ENCODE data around the gene TBC1D9B.

Gene TBC1D9B

GRCh38 chr5:179907556-179908324, at the start of gene TBC1D9B:
Gene TBC1D9B, minus strand, starts transcription at chr5:179907897. Its CDS starts 76 bp downstream, at chr5:179907821.
- DNase-seq (ENCODE audit: low read depth in 2 of 2, low spot score in 1 of 2): peak; percentile 12 to 38

- no peak for DNase-seq (ENCODE audit: low read depth in 2 of 2, low spot score in 1 of 2)
These were observed 47.9 kb upstream of the TBC1D9B start for GRCh38 chr5:179955630-179956029.

DNA sequence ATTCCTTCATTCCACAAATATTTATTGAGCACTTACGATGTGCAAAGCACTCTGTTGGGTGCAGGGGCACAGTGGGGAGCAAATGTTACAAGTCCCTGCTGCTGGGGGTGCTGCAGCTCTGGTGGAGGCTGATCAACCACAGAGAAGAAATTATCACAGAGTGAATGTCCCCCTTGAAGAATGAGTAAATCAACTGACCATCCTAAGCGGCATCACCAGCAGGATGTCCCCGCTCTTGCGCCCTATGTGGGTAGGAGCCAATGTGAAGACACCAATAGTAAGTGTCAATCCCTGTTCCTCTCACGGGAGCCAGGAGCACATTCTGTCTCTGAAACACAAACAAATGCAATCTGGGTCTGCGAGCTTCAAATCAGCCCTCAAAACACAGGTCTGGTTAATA, 47.4 kb upstream of the TBC1D9B start:
- DNase-seq (ENCODE audit: low read depth in 2 of 2, low spot score in 1 of 2): no peak

- DNase-seq (ENCODE audit: low read depth in 2 of 2, low spot score in 1 of 2): no peak
These were observed 46.7 kb upstream of the TBC1D9B start for GRCh38 chr5:179954434-179954833.

DNA sequence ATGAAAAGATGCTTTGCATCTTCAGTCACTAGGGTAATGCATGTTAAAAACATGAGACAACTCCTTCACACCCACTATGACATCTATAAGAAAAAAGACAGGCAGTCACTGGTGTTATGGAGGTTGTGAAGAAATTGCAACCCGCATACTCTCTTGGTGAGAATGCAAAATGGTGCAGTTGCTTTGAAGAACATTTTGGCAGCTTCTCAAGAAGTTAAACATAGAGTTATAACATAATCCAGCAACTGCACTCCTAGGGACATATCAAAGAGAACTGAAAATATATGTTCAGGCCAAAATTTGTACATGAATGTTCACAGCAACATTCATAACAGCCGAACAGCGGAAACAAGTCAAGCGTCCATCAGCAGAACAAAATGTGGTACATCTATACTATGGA, 46.3 kb upstream of the TBC1D9B start:
- no peak for DNase-seq (ENCODE audit: low read depth in 2 of 2, low spot score in 1 of 2)

DNA sequence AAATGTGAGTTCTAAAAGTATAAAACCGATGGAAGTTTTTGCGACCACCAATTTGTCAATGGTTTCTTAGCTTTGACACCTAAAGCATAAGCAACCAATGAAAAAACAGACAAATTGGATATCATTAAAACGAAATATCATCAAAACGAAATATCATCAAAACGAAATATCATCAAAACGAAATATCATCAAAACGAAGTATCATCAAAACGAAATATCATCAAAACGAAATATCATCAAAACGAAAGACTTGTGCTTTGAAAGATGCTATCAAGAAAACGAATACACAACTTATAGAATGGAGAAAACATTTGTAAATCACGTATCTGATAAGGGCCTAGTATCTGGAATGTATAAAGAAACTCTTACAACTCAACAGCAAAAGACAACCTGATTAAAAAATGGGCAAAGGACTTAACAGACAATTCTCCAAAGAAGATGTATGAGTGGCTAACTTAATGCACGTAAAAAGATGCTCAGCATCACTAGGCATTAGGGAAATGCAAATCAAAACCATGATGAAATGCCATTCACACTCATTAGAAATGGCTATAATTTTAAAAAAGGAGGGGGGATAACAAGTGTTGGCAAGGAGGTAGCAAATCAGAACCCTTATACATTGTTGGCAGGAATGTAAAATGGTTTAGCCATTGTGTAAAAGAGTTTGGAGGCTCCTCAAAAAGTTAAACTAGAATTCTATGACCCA, 29.4 kb upstream of the TBC1D9B start:
- no peak for DNase-seq (ENCODE audit: low read depth in 2 of 2, low spot score in 1 of 2)

DNA sequence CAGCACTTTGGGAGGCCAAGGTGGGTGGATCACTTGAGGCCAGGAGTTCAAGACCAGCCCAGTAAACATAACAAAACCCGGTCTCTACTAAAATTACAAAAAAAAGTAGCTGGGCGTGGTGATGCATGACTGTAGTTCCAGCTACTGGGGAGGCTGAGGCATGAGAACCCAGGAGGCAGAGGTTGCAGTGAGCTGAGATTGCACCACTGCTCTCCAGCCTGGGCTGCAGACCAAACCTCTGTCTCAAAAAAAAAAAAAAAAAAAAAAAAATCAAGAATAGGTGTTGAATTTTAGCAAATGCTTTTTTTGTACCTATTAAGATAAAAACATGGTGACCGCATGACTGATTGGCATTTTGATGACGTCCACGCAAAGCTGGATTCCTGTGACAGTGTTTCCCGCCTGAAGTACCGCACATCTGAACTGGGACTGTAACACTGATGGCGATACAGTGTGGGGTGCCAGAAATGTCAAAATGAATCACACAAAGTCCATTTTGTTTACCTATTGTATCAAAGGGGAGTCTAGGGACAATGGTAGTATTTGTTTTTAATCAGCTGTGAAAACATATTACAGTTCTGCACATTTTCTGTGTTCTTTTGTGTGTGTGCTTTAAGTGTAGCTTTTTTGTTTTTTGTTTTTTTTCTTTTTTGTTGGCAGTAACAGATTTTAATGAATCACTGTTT, 23.2 kb upstream of the TBC1D9B start:
- no peak for DNase-seq (ENCODE audit: low read depth in 2 of 2, low spot score in 1 of 2)

DNA sequence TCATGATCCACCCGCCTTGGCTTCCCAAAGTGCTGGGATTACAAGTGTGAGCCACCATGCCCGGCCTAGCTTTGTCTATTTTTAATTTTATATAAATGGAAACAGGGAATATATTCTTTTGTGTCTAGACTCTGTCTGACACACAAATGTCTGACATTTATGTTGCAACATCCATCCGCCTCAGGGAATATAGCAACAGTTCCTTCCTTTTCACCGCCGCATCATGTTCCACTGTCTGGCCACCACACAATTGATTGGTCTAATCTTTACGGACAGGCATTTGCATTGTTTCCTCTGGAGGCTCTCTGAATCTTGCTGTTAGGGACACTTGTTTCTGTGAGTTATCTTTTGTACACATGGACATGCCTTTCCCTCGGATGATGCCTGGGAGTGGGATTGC, 20.1 kb upstream of the TBC1D9B start:
- DNase-seq (ENCODE audit: low read depth in 2 of 2, low spot score in 1 of 2): no peak

DNA sequence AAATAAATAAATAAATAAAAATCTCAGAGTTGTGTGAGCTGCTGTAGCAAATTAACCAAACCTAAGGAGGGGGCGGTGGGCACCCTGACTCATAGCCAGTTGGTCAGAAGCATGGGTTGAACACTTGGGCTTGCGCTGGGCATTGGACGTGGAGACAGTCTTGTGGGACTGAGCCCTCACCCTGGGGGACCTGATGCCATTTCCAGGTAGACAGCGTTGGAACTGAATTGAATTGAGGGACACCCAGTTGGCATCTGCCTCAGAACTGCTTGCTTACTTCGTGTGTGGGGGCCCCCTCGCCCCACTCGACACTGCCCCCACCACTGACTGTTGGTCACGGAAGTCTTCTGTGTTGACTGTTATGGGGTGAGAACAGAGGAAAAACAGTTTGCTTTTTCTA, 19.0 kb upstream of the TBC1D9B start:
- no peak for DNase-seq (ENCODE audit: low read depth in 2 of 2, low spot score in 1 of 2)

DNA sequence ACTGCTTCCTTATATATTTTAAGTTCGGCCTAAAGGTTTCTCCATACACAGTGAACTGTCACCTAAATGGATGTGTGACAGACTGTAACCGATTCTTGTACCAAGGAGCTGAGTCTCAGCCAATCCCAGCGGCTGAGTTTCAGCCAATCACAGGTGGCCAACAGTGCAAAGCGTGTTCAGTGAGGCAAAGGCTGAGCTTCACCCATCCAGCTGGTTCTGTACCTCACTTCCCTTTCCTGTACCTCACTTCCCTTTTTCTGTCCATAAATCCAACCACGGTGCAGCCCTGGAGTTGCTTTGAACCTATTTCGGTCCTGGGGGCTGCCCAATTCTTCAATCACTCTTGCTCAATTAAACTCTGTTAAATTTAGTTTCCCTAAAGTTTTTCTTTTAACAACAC, 15.7 kb upstream of the TBC1D9B start:
- DNase-seq (ENCODE audit: low read depth in 2 of 2, low spot score in 1 of 2): no peak

DNA sequence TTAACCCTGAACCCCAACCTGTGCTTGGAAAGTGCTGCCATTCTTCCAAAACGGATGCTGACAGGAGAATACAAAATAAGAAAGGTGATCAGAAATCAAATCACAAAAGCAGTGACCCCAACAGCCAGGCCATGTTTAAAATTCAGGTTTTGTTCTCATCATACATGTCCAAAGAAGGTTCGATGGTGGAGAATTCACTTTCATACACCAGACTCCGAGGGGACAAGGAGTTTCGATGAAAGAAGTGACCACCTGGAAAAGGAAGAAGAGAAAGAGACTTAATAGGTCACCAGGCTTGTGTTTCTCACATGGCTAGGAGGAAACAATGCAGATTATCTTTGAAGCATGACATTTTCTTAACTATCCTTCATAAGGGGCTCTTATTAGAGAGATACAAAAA, 12.5 kb upstream of the TBC1D9B start:
- no peak for DNase-seq (ENCODE audit: low read depth in 2 of 2, low spot score in 1 of 2)

- no peak for DNase-seq (ENCODE audit: low read depth in 2 of 2, low spot score in 1 of 2)
These were observed 11.9 kb upstream of the TBC1D9B start for GRCh38 chr5:179919487-179920060.

DNA sequence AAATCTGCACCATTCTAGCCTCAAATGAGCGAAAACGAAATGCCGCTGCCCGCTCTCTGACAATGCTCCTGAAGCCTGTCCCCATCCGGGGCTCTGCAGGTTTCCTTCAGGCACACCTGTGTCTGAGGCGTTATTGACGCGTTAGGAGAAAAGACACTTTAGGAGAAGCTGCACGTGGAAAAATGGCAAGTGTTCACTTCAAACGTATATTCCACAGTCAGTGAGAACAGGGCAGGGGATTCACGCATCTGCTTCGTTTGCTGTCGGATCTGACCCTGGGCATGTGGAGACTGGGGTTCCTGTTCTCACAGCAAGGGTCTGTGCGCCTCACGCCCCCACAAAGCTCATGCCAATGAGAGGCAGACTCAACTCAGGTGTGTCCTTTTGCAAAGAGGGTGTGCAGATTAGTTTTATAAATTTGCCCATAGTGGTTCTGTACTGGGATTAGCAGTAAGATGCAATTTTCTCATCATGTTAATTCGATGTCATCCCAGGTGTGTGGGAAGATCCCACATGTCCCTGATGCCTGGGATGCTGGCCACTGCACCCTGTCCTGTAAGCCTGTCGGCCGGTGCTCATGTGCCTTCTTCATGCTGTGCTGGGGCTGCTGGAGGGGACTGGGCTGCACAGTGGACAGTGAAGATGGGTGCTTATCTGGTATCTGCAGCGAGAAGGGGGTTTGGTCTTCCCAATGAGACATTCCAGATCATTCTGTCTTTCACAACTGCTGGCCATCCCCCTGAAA, 11.2 kb upstream of the TBC1D9B start:
- DNase-seq (ENCODE audit: low read depth in 2 of 2, low spot score in 1 of 2): no peak

DNA sequence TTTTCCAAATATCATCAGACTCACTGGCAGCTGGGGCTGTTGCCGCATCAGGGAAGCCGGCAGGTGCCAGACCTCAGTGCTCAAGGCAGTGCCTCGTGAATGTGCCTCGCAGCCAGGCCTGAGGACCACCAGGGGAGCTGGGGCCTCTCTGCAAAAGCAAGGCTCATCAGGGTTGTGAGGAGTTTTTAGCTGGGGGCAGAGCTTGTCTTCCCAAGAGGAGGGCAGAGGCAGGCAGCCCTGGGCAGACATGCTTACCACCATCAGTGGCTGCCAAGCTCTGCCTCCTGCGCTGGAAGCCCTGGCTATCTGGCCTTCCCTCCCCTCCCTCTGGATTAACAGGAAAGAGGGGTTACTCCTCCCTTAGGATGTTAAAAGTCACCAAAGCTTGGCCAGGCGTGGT, 8.8 kb upstream of the TBC1D9B start:
- DNase-seq (ENCODE audit: low read depth in 2 of 2, low spot score in 1 of 2): no peak

DNA sequence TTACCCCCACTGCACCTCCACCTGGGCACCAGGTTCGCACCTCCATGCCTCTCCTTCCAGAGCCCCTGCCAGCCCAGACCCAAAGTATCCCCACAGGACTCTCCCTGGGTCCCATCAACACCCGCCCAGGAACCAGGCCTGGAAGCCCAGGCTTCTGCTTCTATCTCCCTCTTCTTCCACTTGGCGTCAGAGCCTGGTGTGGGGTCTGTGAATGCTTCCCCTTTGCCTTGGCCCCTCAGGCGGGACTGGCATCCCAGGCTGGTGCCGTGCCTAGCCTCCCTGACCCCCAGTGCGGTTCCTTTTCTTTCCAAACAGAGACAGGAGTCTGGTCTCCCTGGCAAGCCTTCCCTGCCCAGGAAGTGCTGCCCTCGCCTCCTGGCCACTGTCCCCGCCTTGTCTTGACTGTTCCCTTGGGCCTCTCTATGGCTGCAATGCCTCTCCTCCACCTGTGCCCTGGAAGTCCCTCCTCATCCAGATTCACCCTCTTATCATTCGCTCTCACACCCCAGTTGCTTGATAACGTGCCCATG, 7.8 kb upstream of the TBC1D9B start:
- DNase-seq (ENCODE audit: low read depth in 2 of 2, low spot score in 1 of 2): no peak

DNA sequence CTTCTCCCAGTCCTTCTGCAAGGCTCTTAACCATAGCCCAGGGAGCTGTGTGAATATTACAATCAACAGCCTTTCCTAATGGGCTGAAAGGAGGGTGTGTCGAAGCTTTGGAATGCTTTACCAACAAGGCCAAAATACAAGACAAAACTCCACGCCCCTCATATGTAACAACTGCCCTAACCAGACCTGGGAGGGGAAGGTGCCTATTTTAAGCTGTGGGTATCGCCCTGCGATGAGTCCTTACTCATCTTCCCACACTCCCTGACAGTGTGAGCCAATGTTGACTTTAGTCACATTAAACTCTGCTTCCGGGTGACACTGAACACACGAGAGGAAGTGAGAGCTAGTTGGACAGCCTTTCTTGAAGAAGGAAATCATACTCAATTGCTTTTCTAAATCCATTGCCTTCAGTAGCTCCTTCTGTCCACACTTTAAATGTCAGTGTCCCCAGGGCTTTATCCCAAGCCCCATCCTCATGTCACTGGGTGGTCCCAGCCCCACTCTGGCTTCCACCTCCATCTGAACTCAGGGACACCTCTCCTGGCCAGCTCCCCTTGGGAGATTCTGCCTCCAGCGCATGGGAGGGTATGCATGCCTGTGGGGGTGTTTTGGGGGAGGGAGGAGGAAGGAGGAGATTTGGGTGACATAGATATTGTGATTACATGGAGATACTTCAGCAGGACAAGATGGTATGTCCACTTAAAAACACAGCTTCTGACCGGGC, 6.5 kb upstream of the TBC1D9B start:
- DNase-seq (ENCODE audit: low read depth in 2 of 2, low spot score in 1 of 2): no peak

DNA sequence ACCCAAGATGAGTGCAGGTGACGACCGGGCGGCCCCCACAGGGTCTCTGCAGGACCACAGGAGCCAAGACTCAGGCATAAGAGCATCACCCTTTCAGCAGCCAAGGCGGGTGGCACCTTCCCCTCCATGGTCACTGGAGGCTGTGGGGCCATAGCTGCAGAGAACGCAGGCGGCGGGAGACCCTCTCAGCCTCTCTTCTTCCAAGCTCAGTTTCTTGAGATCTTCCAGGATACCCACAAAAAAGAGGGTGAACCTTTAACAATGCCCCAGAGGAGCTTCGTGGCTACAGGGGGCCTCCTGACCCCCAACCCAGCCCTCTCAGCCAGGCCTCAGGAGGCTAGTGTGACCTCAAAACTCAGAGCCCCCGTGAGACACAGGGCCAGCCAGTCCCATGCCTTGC, 5.8 kb upstream of the TBC1D9B start:
- no peak for DNase-seq (ENCODE audit: low read depth in 2 of 2, low spot score in 1 of 2)

DNA sequence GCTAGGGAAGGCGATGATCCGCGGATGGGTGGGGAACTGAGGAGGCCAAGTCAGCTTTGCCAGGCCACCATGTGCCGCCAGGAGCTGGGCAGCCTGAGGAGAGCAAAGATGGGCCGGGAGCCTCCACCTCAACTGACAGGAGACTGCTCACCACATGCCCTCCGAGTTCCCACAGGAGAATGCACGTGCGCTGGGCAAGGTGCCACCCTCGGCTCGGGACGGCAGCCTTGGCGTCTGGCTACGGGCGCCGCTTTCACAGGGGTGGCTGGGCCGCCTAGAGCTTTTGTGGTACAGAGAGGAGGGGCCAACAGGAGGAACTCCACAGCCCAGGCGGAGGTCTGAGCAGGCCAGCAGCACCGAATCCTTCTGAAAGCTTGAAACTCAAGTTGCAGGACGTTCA, 5.3 kb upstream of the TBC1D9B start:
- DNase-seq (ENCODE audit: low read depth in 2 of 2, low spot score in 1 of 2): no peak

GRCh38 chr5:179912386-179912785, 4.7 kb upstream of the TBC1D9B start:
- no peak for DNase-seq (ENCODE audit: low read depth in 2 of 2, low spot score in 1 of 2)

GRCh38 chr5:179909224-179909623, 1.5 kb upstream of the TBC1D9B start:
- DNase-seq (ENCODE audit: low read depth in 2 of 2, low spot score in 1 of 2): no peak
